Head of caudate nucleus (tissue), 42 donors: ENCODE results near the gene PHF14.
"Not testable (repeated sequence)": the region's sequence is repeated elsewhere in the genome, so short reads cannot be mapped to it uniquely, and the experiment has no call there.

Source experiments
- DNase-seq, 42 donors: peaks; one replicate each; pipeline versions ENCODE4 v3.0.0 to v3.0.0-alpha.2; 2020 to 2021; ENCODE audit warnings: mixed read lengths in 7 of 42
- intact Hi-C: fragments of 100-400 bp; cut with DNase I; formaldehyde crosslinking; loops from one replicate; pipeline ENCODE4 v1.15.0; 2022

PHF14 gene

DNA sequence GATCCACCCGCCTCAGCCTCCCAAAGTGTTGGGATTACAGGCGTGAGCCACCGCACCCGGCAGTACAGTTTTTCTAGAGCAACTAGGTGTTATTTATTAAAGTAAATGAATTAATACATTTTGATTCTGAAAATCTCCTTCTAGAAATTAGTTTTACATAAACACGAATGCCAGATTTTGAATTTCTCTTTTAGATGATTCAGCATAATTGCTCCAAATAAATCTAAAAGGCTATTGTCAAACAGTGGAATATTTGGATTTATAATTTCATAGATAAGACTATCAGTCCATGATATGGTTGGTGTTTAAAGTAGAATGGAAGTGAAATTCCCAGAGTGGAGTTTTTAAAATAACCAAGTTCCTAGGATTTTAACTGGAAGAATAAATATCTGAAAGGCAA, 1.5 kb upstream of the PHF14 start:
- DNase-seq = no peak
- intact Hi-C loops = loop anchor here (2.0 kb wide), 1 partner anchor 31 kb away; a partner anchor contains a TSS

GRCh38 chr7:10973942-10974911, 555 bp downstream of the PHF14 start:
- intact Hi-C loops = loop anchor here (2.0 kb wide), 1 partner anchor 33 kb away; a partner anchor contains a TSS
- peak in 24 of 42 donors; percentile 6 to 57 (median 28) for DNase-seq

- DNase-seq = no peak
- intact Hi-C loops = no loop called here
Observed at GRCh38 chr7:10977113-10977512, 3.4 kb downstream of the PHF14 start.

DNA sequence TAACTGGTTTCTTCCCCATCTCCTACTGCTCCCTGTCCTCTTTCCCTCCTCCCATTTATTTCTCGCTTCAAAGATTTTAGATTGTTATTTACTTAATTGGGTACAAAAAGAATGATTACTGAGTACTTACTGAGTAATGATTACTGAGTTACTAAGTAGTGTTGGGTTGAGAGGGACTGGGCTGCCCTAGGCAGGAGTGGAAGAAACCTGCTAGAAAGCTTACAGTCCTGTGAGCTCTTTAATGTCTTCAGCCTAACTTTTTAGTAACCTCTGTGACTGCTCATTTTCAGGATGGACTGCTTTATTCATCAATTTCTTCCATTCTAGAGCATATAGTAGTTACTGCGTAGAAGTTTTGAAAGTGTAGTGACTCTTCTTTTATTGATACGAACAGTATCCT, 7.6 kb downstream of the PHF14 start:
- intact Hi-C loops = no loop called here
- DNase-seq = no peak

- intact Hi-C loops = not testable (repeated sequence)
Observed at GRCh38 chr7:10990748-10991147, 17.1 kb downstream of the PHF14 start.

DNA sequence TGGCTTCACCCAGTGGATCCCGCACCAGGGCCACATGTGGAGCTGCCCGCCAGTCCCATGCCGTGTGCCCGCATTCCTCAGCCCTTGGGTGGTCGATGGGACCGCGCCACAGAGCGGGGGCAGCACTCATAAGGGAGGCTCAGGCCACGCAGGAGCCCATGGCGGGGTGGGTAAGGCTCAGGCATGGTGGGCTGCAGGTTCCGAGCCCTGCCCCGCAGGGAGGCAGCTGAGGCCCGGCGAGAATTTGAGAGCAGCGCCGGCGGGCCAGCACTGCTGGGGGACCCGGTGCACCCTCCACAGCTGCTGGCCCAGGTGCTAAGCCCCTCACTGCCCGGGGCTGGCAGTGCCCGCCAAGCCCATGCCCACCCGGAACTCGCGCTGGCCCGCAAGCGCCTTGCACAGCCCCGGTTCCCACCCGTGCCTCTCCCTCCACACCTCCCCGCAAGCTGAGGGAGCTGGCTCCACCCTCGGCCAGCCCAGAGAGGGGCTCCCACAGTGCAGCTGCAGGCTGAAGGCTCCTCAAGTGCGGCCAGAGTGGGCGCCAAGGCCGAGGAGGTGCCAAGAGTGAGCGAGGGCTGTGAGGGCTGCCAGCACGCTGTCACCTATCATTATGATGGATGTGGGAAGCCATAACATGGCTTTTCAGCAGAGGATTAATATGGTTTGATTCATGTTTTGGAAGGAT, 22.0 kb downstream of the PHF14 start:
- DNase-seq, intact Hi-C loops: not testable (repeated sequence)

More at GRCh38 chr7:10990748-10991147, 17.1 kb downstream of the PHF14 start:
- DNase-seq = not testable (repeated sequence)

DNA sequence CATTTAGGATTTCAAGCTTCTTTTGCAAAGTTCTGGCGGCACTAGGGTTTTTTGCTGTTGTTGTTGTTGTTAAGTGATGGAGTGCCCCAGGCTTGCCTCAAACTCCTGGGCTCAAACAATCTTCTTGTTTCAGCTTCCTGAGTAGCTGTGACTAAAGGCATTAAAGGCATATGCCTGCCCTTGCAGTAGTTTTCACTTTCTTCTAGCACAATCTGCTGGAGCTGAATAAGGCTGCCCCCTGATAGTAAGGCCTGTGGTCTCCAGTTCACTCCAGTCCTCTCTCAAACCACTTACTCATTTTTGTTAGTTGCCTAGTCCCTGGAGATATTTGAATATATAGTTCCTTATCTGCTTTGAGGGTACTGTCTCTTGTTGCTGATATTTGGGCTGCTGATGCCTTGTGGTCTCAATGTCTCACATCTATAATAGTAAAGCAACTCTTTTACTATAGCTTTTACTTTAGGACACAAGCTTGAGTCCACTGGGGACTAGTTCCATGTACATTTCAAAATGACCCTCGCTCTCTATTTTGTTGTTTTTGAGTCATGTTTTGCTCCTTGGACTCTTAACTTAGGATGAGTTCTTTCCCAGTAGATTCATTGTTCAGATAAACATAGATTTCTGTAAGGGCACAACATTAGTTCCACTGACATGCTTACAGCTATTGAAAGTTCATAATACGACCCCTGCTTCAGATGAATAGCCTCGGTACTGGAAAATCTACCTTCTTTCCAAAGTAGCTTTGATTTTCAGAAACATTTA, 25.5 kb downstream of the PHF14 start:
- intact Hi-C loops = no loop called here
- DNase-seq = no peak

DNA sequence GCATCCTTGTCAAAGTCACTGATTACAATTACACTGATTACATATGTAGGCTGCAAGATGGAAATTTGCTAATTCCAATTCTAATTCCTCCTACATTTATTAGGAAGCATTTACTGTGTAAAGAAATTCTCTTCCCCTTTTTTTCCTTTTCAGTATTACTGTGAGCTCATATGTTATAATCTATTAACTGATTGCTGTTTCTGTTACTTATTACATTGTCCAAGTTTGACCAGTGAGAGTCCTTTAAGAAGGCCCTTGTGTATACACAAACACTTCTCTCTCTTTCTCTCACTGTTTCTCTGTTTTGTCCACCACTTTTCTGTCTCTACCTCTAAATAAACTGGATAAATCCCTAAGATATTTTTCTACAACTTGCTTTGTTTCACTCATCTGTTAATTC, 31.5 kb downstream of the PHF14 start:
- intact Hi-C loops = no loop called here
- DNase-seq = no peak

GRCh38 chr7:11006291-11006690, 32.6 kb downstream of the PHF14 start:
- intact Hi-C loops = no loop called here
- DNase-seq = no peak

DNA sequence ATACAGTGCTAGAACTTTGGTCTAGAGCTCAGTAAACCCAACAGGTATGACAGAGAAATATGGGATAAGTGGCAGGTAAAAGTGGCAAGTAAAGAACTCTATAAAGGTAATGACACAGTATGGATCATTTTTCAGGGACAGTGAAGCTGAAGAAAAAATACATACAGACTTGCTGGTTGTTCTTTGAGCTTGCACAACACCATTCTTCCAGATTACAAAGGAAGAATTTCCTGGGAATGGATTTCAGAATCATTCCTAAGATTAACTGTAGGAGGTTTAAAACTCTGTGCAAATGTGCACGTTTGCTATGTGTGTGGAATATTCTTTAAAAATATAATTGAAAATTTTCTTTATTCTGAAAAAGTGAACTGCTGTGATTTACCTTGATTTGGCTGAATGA, 36.0 kb downstream of the PHF14 start:
- intact Hi-C loops = no loop called here
- DNase-seq = no peak

- no peak for DNase-seq
- intact Hi-C loops = no loop called here
Observed at GRCh38 chr7:11021468-11021867, 47.8 kb downstream of the PHF14 start.

- intact Hi-C loops = no loop called here
- no peak for DNase-seq
Observed at GRCh38 chr7:11026452-11027359, 53.0 kb downstream of the PHF14 start.

GRCh38 chr7:11035661-11036060, 62.0 kb downstream of the PHF14 start:
- intact Hi-C loops = no loop called here
- DNase-seq = no peak

DNA sequence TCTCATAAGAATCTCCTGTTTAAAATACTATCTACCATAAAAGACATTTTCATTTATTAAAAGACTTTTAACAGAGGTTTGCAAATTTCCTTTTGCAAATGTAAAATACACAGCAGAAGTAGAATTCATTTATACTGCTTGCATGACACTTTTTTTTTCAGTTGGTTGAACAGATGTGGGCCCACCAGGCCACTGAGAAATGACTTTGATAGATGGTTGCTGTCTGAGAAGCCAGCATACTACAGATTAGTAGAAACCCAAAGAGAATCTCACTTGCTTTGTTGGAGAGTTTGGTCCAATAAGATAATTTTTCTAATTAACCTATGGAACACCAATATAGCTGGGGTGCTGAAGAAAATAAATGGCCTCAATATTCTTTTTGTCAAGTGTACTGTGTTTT, 66.3 kb downstream of the PHF14 start:
- intact Hi-C loops = no loop called here
- DNase-seq = no peak

DNA sequence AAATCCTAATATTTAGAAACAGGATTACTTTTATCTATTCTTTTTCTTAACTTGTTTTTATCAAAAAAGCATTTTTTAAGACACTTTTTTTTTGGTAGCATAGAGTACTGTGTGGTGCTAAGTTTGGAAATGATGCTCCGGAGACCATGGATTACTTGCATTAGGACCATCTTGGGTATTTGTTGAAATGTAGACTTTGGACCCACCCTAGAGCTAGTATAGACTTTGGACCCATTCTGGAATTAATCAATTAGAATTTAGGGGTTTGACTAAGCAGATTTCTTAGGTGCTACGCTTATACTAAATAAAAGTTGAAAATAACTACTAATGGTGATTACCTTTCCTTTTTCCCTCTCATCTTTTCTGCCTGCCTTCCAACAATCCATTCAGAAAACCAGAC, 80.4 kb downstream of the PHF14 start:
- intact Hi-C loops = no loop called here
- DNase-seq = no peak

DNA sequence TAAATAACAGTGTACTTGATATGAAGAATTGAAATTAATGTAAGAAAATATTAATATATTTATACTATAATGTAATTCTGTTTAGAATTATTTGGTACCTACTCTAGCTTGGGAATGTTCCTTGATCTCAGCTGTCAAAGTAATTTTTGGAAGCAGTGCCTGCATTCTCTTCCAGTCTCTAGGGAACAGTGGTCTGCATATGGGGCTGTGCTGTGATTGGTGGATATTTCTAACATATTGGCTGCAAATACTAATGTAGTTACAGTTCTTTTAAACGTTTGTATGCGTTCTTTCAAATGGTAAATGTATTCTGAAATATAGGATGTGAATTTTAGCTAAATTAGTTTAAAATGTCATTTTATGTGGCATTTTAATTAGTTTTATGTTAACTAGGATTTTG, 87.2 kb downstream of the PHF14 start:
- DNase-seq = no peak
- intact Hi-C loops = no loop called here

GRCh38 chr7:11062110-11062509, 88.4 kb downstream of the PHF14 start:
- intact Hi-C loops = no loop called here
- DNase-seq = no peak

- no peak for DNase-seq
- intact Hi-C loops = no loop called here
Observed at GRCh38 chr7:11069591-11069990, 95.9 kb downstream of the PHF14 start.

- DNase-seq = no peak
- intact Hi-C loops = no loop called here
Observed at GRCh38 chr7:11077816-11078215, 104.1 kb downstream of the PHF14 start.
